NCI-H1417 treated with DMSO at 0.1 percent for 48 hours (cell line): Measurements from ENCODE around the gene LCE1B.

ENCODE experiments used
- DNase-seq: peaks from one replicate; lab custom pipeline; 2025; lab: John Stamatoyannopoulos, UW

LCE1B gene

GRCh38 chr1:152861374-152861773, 49.6 kb downstream of the LCE1B start:
- no peak for DNase-seq
